Measurements from ENCODE around the gene OAF. TPM values are rescaled to one million over a fixed set of nuclear protein-coding genes. Genes with fewer than 3 reads are reported as not detected.
"Not testable (repeated sequence)": the region's sequence is repeated elsewhere in the genome, so short reads cannot be mapped to it uniquely, and the experiment has no call there.

OAF gene
- total RNA-seq, 2 experiments from 2014 or later: 3.1 to 3.2 TPM

- ATAC-seq (ENCODE audit: poor library complexity) (no peak), DNase-seq (no peak)
- TF ChIP-seq CTCF (IDR thresholded peaks at IDR 0.05): no peak
- no peak overlapping the region for H3K27ac Mint-ChIP-seq
- no peak overlapping the region for H3K4me3 Mint-ChIP-seq
- peaks cover 0 to 2% of the 10 kb centered on the region in 2 experiments for H3K9me3 ChIP-seq (ENCODE audit: control insufficient read depth in 1 of 2, insufficient read depth in 1 of 2, low read length in 2 of 2)
- H3K27me3 Mint-ChIP-seq: peaks cover 58% of the 10 kb centered on the region
- POLR2A ChIA-PET: no interaction called here
- no peak overlapping the region for H3K27ac ChIP-seq (ENCODE audit: low read depth in 1 of 2, low read length in 2 of 2)
- CTCF ChIA-PET: no interaction called here
- no peaks in the 10 kb centered on the region for H3K36me3 Mint-ChIP-seq (ENCODE audit: low read depth)
- H3K4me1 Mint-ChIP-seq (ENCODE audit: low read depth): peaks cover 5% of the 10 kb centered on the region
- H3K4me1 ChIP-seq (ENCODE audit: insufficient read depth, low read length): peaks cover 6% of the 10 kb centered on the region
- intact Hi-C loops (cut with DNase I, micrococcal nuclease): loop anchor here in 1 of 2 experiments (10.0 kb wide), 1 partner anchor 510 kb away; no protein-coding TSS in a partner anchor
- H3K4me3 ChIP-seq (ENCODE audit: low read length): no peak overlapping the region
- H3K36me3 ChIP-seq (ENCODE audit: insufficient read depth, low read length): no peaks in the 10 kb centered on the region
- H3K27me3 ChIP-seq (ENCODE audit: control insufficient read depth in 1 of 2, insufficient read depth in 2 of 2, low read length in 2 of 2): peaks cover 24 to 41% of the 10 kb centered on the region in 2 experiments
- no peaks in the 10 kb centered on the region for H3K9me3 Mint-ChIP-seq
These were observed 36.0 kb upstream of the OAF start for GRCh38 chr11:120174866-120175265.

GRCh38 chr11:120178561-120179056, 32.2 kb upstream of the OAF start:
- intact Hi-C loops (cut with DNase I, micrococcal nuclease): loop anchor here in 1 of 2 experiments (10.0 kb wide), 1 partner anchor 506 kb away; no protein-coding TSS in a partner anchor
- Mint-ChIP-seq H3K4me3 (no peak overlapping the region), H3K27me3 (peaks cover 29% of the 10 kb centered on the region), H3K27ac (no peak overlapping the region), H3K9me3 (no peaks in the 10 kb centered on the region), H3K36me3 (ENCODE audit: low read depth) (no peaks in the 10 kb centered on the region), H3K4me1 (ENCODE audit: low read depth) (no peaks in the 10 kb centered on the region)
- Histone ChIP-seq H3K27ac (ENCODE audit: low read depth in 1 of 2, low read length in 2 of 2) (no peak overlapping the region), H3K36me3 (ENCODE audit: insufficient read depth, low read length) (no peaks in the 10 kb centered on the region), H3K4me1 (ENCODE audit: insufficient read depth, low read length) (no peaks in the 10 kb centered on the region), H3K9me3 (ENCODE audit: control insufficient read depth in 1 of 2, insufficient read depth in 1 of 2, low read length in 2 of 2) (no peaks in the 10 kb centered on the region), H3K4me3 (ENCODE audit: low read length) (no peak overlapping the region), H3K27me3 (ENCODE audit: control insufficient read depth in 1 of 2, insufficient read depth in 2 of 2, low read length in 2 of 2) (peaks cover 3 to 7% of the 10 kb centered on the region in 2 experiments)
- ATAC-seq (ENCODE audit: poor library complexity) (no peak), DNase-seq (no peak)
- CTCF ChIA-PET: interaction anchor here (1.1 kb wide), 1 partner anchor 10 kb away, joined by 3 read pairs; no protein-coding TSS in a partner anchor
- TF ChIP-seq CTCF (IDR thresholded peaks at IDR 0.05): no peak
- POLR2A ChIA-PET: no interaction called here

- peaks cover 26% of the 10 kb centered on the region for H3K27me3 Mint-ChIP-seq
- CTCF ChIA-PET: interaction anchor here (1.1 kb wide), 1 partner anchor 11 kb away, joined by 3 read pairs; no protein-coding TSS in a partner anchor
- intact Hi-C loops (cut with DNase I, micrococcal nuclease): loop anchor here in 1 of 2 experiments (10.0 kb wide), 1 partner anchor 506 kb away; no protein-coding TSS in a partner anchor
These were observed 31.7 kb upstream of the OAF start for GRCh38 chr11:120179057-120179672.

GRCh38 chr11:120180063-120180462, 30.8 kb upstream of the OAF start:
- H3K27ac ChIP-seq (ENCODE audit: low read depth in 1 of 2, low read length in 2 of 2); ATAC-seq (ENCODE audit: poor library complexity); H3K9me3 ChIP-seq (ENCODE audit: control insufficient read depth in 1 of 2, insufficient read depth in 1 of 2, low read length in 2 of 2); H3K27ac Mint-ChIP-seq; intact Hi-C loops (cut with DNase I, micrococcal nuclease); CTCF ChIA-PET; H3K4me3 Mint-ChIP-seq; H3K9me3 Mint-ChIP-seq; H3K4me3 ChIP-seq (ENCODE audit: low read length); H3K36me3 ChIP-seq (ENCODE audit: insufficient read depth, low read length); H3K4me1 Mint-ChIP-seq (ENCODE audit: low read depth); H3K4me1 ChIP-seq (ENCODE audit: insufficient read depth, low read length); H3K27me3 ChIP-seq (ENCODE audit: control insufficient read depth in 1 of 2, insufficient read depth in 2 of 2, low read length in 2 of 2); H3K36me3 Mint-ChIP-seq (ENCODE audit: low read depth); DNase-seq: not testable (repeated sequence)
- H3K27me3 Mint-ChIP-seq: peaks cover 18% of the 10 kb centered on the region
- POLR2A ChIA-PET: interaction anchor here (1.0 kb wide), 1 partner anchor 7 kb away, joined by 3 read pairs; no protein-coding TSS in a partner anchor

More at GRCh38 chr11:120179057-120179672, 31.7 kb upstream of the OAF start:
- ATAC-seq (ENCODE audit: poor library complexity): no peak
- Mint-ChIP-seq H3K9me3 (no peaks in the 10 kb centered on the region), H3K4me1 (ENCODE audit: low read depth) (no peaks in the 10 kb centered on the region), H3K27ac (no peak overlapping the region), H3K36me3 (ENCODE audit: low read depth) (no peaks in the 10 kb centered on the region), H3K4me3 (no peak overlapping the region)
- no peaks in the 10 kb centered on the region for H3K36me3 ChIP-seq (ENCODE audit: insufficient read depth, low read length)
- no peaks in the 10 kb centered on the region for H3K9me3 ChIP-seq (ENCODE audit: control insufficient read depth in 1 of 2, insufficient read depth in 1 of 2, low read length in 2 of 2)
- peaks cover 2 to 3% of the 10 kb centered on the region in 2 experiments for H3K27me3 ChIP-seq (ENCODE audit: control insufficient read depth in 1 of 2, insufficient read depth in 2 of 2, low read length in 2 of 2)
- peak in 1 of 14 experiments; percentile 19 for DNase-seq
- H3K27ac ChIP-seq (ENCODE audit: low read depth in 1 of 2, low read length in 2 of 2): no peak overlapping the region
- TF ChIP-seq CTCF (IDR thresholded peaks at IDR 0.05): no peak
- POLR2A ChIA-PET: interaction anchor here (1.0 kb wide), 1 partner anchor 8 kb away, joined by 3 read pairs; no protein-coding TSS in a partner anchor
- H3K4me3 ChIP-seq (ENCODE audit: low read length): no peak overlapping the region
- no peaks in the 10 kb centered on the region for H3K4me1 ChIP-seq (ENCODE audit: insufficient read depth, low read length)
